CMK (cell line): ENCODE measurements around the gene FEM1A.

Experiments
- DNase-seq: peaks from one replicate; pipeline ENCODE4 v3.0.0-alpha.2; 2010; ENCODE audit warnings: low read depth

FEM1A gene

DNA sequence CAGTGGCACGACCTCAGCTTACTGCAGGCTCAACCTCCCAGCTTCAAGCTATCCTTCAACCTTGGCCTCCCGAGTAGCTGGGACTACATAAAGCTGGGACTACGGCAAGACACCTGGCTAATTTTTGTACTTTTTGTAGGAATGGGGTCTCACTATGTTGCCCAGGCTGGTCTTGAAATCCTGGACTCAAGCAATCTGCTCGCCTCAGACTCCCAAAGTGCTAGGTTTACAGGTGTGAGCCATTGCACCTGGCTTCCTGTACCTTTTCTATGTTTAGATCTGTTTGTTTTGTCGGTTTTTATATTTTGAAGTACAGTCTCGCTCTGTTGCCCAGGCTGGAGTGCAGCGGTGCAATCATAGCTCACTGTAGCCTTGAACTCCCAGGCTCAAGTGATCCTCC is 57.5 kb downstream of the FEM1A start:
- DNase-seq, result no peak
